Ishikawa (cell line): Measurements from ENCODE around the gene GTF3C5.
"Not testable (repeated sequence)": the region's sequence is repeated elsewhere in the genome, so short reads cannot be mapped to it uniquely, and the experiment has no call there.

Source experiments
- CEBPB ChIP-seq: IDR thresholded peaks from 2 replicates; pipeline ENCODE4 v1.6.1; 2012
- CREB1 ChIP-seq: IDR thresholded peaks from 2 replicates; pipeline ENCODE4 v1.6.1; 2012; ENCODE audit warnings: low read depth
- EGR1 ChIP-seq: IDR thresholded peaks from 2 replicates; pipeline ENCODE4 v1.6.1; 2012
- EP300 ChIP-seq: IDR thresholded peaks from 2 replicates; pipeline ENCODE4 v1.6.1; 2012; ENCODE audit warnings: borderline replicate concordance
- FOXM1 ChIP-seq: IDR thresholded peaks from 2 replicates; pipeline ENCODE4 v1.6.1; 2012; ENCODE audit warnings: low read depth, borderline replicate concordance
- NFIC ChIP-seq: IDR thresholded peaks from 2 replicates; pipeline ENCODE4 v1.6.1; 2012
- RAD21 ChIP-seq: IDR thresholded peaks from 2 replicates; pipeline ENCODE4 v1.6.1; 2012; ENCODE audit warnings: low read depth
- TAF1 ChIP-seq: IDR thresholded peaks from 2 replicates; pipeline ENCODE4 v1.6.1; 2012; ENCODE audit warnings: low read depth, mild to moderate bottlenecking
- TCF12 ChIP-seq: IDR thresholded peaks from 2 replicates; pipeline ENCODE4 v1.6.1; 2012; ENCODE audit warnings: low read depth
- TEAD4 ChIP-seq: IDR thresholded peaks from 2 replicates; pipeline ENCODE4 v1.6.1; 2012
- YY1 ChIP-seq: IDR thresholded peaks from 2 replicates; pipeline ENCODE4 v1.6.1; 2012; ENCODE audit warnings: low read depth
- ZBTB7A ChIP-seq: IDR thresholded peaks from 2 replicates; pipeline ENCODE4 v1.6.1; 2012; ENCODE audit warnings: low read depth
- TF ChIP-seq, protein P1 (sequence below): IDR thresholded peaks from 2 replicates; pipeline ENCODE4 v1.6.1; 2012
- TF ChIP-seq, protein P2 (sequence below): IDR thresholded peaks from 2 replicates; pipeline ENCODE4 v1.6.1; 2012; ENCODE audit warnings: low read depth, mild to moderate bottlenecking
- TF ChIP-seq, protein P3 (sequence below): IDR thresholded peaks from 2 replicates; pipeline ENCODE4 v1.6.1; 2012

GTF3C5 gene

DNA sequence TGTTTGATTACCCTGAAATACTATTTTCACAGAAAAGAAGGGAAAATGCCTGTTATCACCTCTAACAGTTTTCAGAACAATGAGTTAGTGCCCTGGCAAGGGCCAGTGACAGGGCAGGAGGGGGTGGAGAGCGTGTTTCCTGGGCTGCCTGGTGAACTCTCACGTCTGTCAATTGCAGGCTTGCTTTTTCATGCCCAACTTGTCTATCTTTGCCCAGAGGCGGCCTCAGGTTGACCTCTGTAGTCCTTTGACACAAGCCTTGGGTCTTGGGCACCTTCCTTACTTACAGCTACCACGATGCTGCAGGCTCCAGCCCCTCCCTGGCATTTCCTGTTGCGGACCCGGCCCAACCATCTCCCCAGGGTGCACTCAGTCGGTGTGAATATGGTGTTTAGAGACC, 28.8 kb downstream of the GTF3C5 start:
- TF ChIP-seq RAD21 (no peak), CREB1 (no peak), CEBPB (no peak), YY1 (no peak), TEAD4 (no peak), NFIC (no peak), EGR1 (no peak), TCF12 (no peak), ZBTB7A (no peak)
- TF ChIP-seq, protein P1, sequence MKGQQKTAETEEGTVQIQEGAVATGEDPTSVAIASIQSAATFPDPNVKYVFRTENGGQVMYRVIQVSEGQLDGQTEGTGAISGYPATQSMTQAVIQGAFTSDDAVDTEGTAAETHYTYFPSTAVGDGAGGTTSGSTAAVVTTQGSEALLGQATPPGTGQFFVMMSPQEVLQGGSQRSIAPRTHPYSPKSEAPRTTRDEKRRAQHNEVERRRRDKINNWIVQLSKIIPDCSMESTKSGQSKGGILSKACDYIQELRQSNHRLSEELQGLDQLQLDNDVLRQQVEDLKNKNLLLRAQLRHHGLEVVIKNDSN, result no peak
- TF ChIP-seq, protein P2, sequence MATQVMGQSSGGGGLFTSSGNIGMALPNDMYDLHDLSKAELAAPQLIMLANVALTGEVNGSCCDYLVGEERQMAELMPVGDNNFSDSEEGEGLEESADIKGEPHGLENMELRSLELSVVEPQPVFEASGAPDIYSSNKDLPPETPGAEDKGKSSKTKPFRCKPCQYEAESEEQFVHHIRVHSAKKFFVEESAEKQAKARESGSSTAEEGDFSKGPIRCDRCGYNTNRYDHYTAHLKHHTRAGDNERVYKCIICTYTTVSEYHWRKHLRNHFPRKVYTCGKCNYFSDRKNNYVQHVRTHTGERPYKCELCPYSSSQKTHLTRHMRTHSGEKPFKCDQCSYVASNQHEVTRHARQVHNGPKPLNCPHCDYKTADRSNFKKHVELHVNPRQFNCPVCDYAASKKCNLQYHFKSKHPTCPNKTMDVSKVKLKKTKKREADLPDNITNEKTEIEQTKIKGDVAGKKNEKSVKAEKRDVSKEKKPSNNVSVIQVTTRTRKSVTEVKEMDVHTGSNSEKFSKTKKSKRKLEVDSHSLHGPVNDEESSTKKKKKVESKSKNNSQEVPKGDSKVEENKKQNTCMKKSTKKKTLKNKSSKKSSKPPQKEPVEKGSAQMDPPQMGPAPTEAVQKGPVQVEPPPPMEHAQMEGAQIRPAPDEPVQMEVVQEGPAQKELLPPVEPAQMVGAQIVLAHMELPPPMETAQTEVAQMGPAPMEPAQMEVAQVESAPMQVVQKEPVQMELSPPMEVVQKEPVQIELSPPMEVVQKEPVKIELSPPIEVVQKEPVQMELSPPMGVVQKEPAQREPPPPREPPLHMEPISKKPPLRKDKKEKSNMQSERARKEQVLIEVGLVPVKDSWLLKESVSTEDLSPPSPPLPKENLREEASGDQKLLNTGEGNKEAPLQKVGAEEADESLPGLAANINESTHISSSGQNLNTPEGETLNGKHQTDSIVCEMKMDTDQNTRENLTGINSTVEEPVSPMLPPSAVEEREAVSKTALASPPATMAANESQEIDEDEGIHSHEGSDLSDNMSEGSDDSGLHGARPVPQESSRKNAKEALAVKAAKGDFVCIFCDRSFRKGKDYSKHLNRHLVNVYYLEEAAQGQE, result no peak
- TF ChIP-seq, protein P3, sequence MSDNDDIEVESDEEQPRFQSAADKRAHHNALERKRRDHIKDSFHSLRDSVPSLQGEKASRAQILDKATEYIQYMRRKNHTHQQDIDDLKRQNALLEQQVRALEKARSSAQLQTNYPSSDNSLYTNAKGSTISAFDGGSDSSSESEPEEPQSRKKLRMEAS, result no peak

DNA sequence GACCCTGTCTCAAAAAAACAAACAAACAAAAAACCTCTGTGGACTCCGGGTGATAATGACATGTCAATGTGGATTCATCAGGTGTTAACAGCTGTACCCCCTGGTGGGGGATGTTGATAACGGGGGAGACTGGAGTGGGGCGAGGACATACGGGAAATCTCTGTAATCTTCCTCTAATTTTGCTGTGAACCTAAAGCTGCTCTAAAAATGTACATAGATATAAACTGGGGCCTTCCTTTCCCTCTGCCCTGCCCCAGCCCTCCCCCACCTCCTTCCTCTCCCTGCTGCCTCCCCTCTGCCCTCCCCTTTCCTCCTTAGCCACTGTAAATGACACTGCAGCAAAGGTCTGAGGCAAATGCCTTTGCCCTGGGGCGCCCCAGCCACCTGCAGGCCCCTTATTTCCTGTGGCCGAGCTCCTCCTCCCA, 29.6 kb downstream of the GTF3C5 start:
- TF ChIP-seq TCF12 (no peak), CREB1 (no peak), RAD21 (no peak), EP300 (no peak), CEBPB (no peak), TEAD4 (no peak), FOXM1 (no peak), TAF1 (no peak), EGR1 (no peak), YY1 (no peak), NFIC (no peak), ZBTB7A (no peak)
- TF ChIP-seq, protein P2, result no peak
- TF ChIP-seq, protein P1, result no peak
- TF ChIP-seq, protein P3, result no peak

- TF ChIP-seq FOXM1, EP300: not testable (repeated sequence)
- TF ChIP-seq, protein P1, result not testable (repeated sequence)
Measured at GRCh38 chr9:133061764-133062145, 31.0 kb downstream of the GTF3C5 start, which contains the start of gene CEL. Gene CEL, plus strand, starts transcription at chr9:133061981. Its CDS starts 22 bp downstream, at chr9:133062003.

DNA sequence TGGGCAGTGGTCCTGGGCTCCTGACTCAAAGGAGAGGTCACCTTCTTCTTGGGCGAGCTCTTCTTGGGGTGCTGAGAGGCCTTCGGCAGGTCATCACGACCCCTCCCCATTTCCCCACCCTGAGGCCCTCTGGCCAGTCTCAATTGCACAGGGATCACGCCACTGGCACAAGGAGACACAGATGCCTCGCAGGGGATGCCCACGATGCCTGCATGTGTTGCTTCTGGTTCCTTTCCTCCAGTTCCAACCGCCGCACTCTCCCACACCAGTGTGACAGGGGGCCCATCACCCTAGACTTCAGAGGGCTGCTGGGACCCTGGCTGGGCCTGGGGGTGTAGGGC, 32.3 kb downstream of the GTF3C5 start:
- TF ChIP-seq, protein P1, result no peak
- TF ChIP-seq ZBTB7A (no peak), NFIC (no peak), TCF12 (no peak), EP300 (no peak), FOXM1 (no peak), TAF1 (no peak), CREB1 (no peak), EGR1 (no peak), TEAD4 (no peak), RAD21 (no peak), CEBPB (no peak)
- TF ChIP-seq, protein P2, result no peak
- TF ChIP-seq, protein P3, result no peak
